ENCODE measurements around the gene TICRR.

The TICRR gene

DNA sequence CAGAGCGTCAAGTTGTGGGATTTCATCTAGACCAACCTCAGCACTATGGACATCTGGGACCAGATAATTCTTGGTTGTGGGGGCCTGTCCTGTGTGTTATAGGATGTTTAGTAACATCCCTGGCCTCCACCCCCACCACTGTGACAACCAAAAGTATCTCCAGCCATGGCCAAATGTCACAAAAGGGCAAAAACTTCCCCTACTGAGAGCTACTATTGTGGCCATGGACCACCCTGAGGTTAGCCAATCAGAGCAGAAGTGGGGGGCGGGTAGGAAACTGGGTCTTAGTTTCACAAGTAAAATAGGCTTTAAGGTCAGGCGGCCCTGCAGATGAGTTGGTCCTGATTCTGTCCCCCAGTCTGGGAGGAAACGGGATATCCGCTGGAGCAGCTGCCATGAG, 54.6 kb downstream of the TICRR start:
- no peak for DNase-seq

- DNase-seq, result no peak
These were observed 55.0 kb downstream of the TICRR start for GRCh38 chr15:89630260-89630659.

DNA sequence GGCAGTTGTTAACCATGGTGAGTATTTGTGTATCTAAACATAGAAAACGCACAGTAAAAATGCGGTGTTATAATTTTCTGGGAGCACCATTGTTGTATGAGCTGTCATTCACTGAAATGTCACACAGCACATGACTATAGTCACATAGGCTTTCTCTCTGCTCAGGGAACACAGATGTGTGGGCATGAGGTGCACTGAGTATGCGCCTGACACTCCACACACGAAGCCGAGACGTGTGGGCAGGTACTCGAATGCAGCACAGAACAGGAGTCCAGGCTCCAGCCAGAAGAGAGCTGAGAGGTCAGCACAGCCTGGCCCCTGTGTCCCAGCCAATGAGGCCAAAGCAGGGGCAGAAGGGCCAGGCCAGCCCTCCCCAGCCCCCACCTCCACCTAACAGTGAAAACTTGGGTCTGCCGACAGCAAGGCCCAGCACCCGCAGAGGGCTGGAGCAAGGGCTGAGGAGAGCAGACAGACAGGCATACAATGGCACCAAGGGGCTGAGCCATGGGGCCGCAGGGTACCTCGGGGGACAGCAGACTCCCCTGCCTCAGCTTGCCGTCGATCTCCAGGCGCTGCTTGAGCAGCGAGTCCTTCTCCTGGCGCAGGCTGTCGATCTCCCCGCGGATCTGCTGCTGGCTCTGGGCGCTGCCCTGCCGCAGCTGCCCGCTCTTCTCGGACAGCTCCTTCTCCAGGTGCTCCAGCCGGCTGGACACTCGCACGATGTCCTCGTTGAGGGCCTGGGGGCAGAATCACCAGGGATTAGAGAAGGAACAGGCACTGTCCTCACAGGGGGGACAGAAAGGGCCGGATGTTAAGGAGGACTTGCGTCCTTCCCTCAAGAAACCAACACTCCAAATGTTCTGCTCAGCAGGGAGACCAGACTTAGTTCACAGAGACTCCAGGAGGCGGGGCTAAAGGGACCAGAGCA, 56.0 kb downstream of the TICRR start:
- no peak for DNase-seq

GRCh38 chr15:89631902-89632264, 56.6 kb downstream of the TICRR start:
- no peak for DNase-seq

DNA sequence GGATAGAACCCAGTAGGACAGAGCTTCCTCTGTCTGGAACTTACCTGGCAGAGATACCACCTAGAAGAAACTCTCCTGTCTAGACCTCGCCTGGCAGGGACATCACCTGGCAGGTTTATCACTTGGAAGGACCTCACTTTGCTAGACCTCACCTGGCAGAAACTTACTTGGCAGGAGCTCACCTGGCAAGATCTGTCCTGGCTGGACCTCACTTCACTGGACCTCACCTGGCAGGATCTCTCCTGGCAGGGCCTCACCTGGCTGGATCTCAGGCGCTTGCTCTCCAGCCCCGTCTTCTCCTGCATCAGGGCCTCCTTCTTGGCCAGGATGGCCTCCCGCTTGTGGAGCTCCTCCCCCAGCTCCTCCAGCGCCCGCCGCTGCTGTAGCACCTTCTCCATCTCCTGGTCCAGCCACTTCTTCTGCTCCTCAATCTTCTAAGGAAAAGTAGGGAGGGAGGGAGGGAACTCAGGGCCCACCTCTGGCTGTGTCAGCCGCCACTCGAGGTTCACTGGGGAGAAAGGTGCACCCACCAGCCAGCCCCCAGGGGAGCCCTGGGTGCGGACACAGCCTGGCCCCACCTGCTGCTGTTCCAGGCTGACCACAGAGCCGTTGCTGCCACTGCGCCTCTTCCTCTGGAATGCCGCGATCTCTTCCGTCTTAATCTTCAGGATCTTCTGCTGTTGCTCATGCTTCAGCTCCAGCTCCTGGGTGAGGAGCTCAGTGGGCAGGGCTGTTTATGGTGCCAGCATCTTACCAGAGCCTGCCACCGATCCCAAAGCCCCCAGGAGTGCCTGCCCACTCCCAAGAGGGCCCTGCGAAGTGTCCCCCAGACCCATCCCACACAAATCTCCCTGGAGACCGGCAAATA, 57.5 kb downstream of the TICRR start:
- no peak for DNase-seq

GRCh38 chr15:89633585-89633984, 58.3 kb downstream of the TICRR start:
- DNase-seq, result no peak

GRCh38 chr15:89640245-89640644, 65.0 kb downstream of the TICRR start:
- no peak for DNase-seq

DNA sequence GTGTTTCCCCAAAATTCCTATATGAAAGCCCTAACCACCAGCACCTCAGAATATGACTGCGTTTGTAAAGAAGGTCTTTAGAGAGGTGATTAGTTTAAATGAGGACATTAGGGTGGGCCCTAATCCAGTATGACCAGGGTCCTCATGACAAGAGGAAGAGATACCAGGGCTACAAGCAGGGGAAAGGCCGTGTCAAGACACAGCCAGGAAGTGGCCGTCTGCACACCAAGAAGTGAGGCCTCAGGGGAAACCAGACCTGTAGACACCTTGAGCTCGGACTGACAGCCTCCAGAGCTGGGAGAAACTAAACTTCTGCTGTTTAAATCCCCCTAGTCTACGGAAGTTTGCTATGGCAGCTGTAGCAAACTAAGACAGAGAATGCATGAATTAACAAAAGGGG, 65.8 kb downstream of the TICRR start:
- DNase-seq, result no peak

DNA sequence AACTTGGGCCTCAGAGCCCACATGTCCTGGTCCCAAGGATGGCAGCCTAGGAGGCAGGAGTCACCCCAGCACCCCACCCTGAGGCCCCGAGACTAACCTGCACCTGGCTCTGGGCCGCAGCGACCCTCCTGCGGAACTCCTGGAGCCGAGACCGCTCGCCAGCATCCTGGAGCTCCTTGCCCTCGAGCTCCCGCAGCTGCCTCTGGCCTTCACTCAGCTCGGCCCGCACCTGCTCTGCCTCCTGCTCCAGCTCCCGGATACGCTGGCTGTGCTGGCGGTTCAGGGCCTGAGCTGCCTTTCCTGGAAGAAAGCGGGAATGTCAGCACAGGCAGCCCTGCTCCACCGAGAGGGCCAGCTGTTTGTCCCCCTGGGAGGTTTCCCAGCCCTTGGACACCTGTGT, 66.8 kb downstream of the TICRR start:
- DNase-seq, result no peak

- no peak for DNase-seq
These were observed 70.4 kb downstream of the TICRR start for GRCh38 chr15:89645680-89646079.

DNA sequence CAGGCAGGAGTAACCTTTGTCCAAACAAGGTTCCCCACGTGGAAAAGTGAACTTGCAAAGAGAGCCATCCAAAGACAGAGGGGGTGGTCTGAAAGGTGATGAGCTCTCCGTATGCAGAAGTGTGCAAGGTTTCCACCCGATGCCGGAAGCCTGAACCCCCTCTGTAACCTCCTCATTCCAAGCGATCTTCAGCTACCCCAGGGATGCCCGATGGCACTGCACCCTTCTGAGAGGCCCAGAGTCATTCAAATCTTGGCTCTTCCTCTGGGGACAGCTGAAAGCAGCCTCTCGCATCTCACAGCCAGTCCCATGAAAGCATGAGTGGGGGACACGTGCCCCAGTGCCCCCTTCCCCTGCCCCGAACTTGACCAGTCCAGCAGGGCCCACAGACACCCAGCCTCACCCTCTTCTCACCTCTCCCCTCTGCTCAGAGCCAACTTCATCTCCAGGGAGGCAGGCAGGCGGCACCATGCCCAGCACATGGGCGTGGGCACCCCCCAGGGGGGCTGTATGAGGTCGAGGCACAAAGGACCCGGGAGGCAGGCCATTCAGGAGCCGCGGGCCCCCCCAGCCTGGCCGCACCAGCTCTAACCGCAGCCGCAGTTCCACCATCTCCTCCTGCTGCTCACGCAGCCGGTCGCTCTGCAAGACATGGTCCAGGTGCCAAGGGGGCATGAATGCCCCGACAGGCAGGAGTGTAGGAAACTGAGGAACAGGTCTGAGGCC, 71.3 kb downstream of the TICRR start:
- DNase-seq, result no peak

DNA sequence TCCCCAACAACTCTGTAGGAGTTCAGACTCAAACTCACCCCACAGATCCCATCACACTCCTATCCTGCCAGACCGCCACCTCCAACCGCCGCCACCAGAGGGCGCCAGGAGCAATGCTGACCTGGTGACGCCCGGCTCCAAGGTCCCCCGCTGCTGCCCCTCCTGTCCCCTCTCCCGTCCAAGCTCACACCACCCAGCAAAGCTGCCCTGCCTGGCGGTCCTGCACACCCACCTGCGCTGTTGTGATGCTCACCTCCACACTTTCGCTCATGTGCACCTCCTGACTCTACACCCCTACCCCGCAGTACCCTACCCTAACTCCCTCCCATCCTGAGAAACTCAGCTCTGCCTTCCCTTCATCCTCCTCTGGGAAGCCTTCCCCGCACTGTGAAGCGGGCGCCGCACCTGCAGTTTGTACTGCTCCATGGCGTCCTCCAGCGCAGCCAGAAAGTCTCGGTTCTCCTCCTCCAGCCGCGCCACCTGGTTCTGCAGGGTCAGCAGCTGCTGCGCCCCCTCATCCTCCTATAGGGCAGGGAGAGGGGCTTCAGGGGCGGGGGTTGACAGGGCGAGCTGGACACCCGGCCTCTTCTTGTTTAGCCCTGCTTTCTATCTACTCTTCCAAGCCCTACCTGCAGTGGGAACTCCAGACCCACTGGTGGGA, 72.1 kb downstream of the TICRR start:
- no peak for DNase-seq

- no peak for DNase-seq
These were observed 73.1 kb downstream of the TICRR start for GRCh38 chr15:89648106-89649012.

DNA sequence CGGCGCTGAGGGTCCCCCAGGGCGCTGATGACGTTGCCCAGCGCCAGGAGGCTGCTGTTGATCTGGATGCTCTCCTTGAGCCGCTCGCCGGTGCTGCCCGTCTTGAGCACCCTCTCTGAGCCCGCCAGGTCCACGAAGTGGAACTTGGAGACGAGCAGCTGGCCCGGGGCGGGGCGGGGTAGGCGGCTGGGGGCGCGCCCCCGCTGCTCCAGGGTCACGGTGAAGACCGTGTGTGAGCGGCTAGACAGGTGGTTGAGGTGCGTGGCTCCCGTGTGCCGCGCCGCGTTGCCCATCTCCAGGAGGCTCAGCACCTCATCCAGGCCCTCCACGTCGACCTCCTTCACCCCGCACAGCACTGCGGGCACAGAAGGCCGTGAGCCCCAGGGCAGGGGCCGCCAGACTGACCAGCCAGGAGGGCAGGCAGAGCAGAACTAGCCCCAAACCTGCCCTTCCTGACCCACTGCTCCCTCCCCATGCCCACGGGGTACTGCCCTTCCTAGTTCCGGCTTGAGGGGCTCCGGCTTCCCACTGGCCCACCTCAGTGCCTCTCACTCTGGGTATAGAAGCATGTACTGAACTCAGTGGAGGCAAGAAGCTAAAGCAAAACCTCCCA, 73.8 kb downstream of the TICRR start:
- no peak for DNase-seq

GRCh38 chr15:89649716-89650115, 74.4 kb downstream of the TICRR start:
- DNase-seq, result no peak

DNA sequence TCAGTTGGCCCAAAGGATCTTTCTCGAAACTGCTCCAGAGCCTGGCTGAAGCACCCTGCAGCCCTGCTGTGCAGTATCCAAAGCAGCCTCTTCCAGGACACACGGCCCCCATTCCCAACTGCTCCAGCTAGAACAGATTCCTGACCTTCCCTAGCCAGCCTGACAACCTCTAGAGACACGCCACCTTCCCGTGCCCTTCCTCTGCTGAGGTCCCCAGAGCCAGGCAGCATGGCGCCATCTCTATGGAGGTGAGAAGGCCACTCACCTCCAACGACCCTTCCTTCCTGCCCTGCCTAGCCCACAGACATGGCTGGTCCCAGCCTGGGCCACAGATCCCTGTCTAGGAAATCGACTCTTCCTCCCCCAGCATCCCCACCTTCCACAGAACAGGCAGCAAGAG, 76.9 kb downstream of the TICRR start:
- DNase-seq, result no peak

GRCh38 chr15:89652666-89653065, 77.4 kb downstream of the TICRR start:
- no peak for DNase-seq

- DNase-seq, result no peak
These were observed 78.3 kb downstream of the TICRR start for GRCh38 chr15:89653578-89653977.

DNA sequence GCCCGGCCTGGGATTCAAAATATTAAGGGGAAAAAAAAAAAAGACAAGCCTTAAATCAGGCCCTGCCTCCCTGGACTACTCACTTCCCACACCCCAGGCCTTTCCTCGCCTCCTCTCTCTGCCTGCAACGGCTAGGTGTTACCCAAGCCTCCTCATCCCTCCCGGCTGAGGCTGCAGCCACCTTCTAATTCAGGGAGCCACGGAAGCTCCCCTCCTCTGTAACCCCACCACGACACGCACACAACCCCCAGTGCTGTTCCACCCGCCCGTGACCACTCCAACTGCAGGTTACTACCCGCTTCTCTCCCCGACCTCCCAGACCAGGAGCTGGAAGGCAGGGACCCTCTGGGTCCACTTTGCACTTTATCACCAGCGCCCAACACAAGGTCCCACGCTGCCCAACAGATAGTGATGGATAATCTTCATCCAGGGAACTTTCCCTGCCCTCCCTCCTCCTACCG, 79.1 kb downstream of the TICRR start:
- no peak for DNase-seq

- DNase-seq, result peak; percentile 27
These were observed 79.9 kb downstream of the TICRR start, which contains the start of gene KIF7 for GRCh38 chr15:89654847-89655805. TSS of gene KIF7 (minus strand) at chr15:89655467. CDS start at chr15:89652930, 2,537 bp downstream.

Data from NCI-H1105 (cell line).